Measurements from ENCODE around the gene THNSL1. TPM values are rescaled to one million over a fixed set of nuclear protein-coding genes. Genes with fewer than 3 reads are reported as not detected.

THNSL1 gene
- total and polyA plus RNA-seq, 2 of the 8 experiments (the other 6 are each of a cell fraction or from before 2014, with no cell fraction given) = 1.4 to 3.1 TPM

DNA sequence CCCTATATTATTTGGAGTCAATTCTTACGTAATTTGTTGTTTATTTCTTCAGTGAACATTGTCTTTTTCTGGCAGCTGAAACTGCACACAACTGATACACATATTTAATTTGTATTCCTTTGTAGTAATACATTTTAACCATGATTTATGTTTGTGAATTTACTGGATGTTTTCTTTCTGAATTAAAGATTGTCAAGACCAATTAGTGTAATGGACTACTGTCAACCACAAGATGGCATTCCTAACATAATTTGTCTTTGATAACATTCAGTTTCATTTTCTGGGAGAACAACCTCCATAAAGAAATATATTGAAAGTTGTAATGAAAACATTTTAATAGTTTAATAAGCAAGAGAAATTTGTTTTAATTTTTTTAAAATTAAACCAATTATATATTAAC lies 10.1 kb downstream of the THNSL1 start:
- no peak overlapping the region for H3K4me2 ChIP-seq (ENCODE audit: insufficient read depth in 1 of 2, low read depth in 2 of 2, low read length in 2 of 2)
- H3K4me1 ChIP-seq (replicated peaks in 1 of 4; ENCODE audit: control insufficient read depth in 3 of 4, insufficient read depth in 4 of 4, low read length in 3 of 4) = no peaks in the 10 kb centered on the region
- no peak overlapping the region for H2AFZ ChIP-seq (ENCODE audit: low read length)
- no peak overlapping the region for H3K4ac ChIP-seq (replicated peaks; ENCODE audit: insufficient read length, low read depth, low read length)
- H3K14ac ChIP-seq (ENCODE audit: insufficient read length) = no peak overlapping the region
- CTCF ChIA-PET (ENCODE audit: partially characterized antibody) = interaction anchor here (0.5 to 1.7 kb wide), 4 partner anchors 19 to 1471 kb away, joined by 3 to 6 read pairs (median 3); no protein-coding TSS in a partner anchor
- H3K36me3 ChIP-seq (ENCODE audit: control insufficient read depth in 2 of 4, insufficient read depth in 4 of 4, low read length in 3 of 4) = no peaks in the 10 kb centered on the region
- H2BK5ac ChIP-seq (ENCODE audit: low read depth, low read length) = no peak overlapping the region
- no peak overlapping the region for H3K4me3 ChIP-seq (ENCODE audit: extremely low read depth in 1 of 4, insufficient read depth in 2 of 4, low read depth in 3 of 4, low read length in 4 of 4)
- FAIRE-seq (no peak), DNase-seq (ENCODE audit: low read depth in 1 of 2, low spot score in 2 of 2) (no peak)
- no peak overlapping the region for H2BK120ac ChIP-seq (replicated peaks; ENCODE audit: low read depth, low read length)
- H2AK5ac ChIP-seq (ENCODE audit: low read depth, low read length) = no peak overlapping the region
- no peaks in the 10 kb centered on the region for H3K27me3 ChIP-seq (replicated peaks in 1 of 4; ENCODE audit: control insufficient read depth in 3 of 4, extremely low read depth in 1 of 4, insufficient read depth in 3 of 4, low read length in 3 of 4)
- 100% methylated on average over 1 of the region's 1 CpG; no CpG with 5 or more reads in 1 of the 2 experiments for WGBS, 2 experiments (ENCODE audit: extremely low coverage in 1 of 2, insufficient coverage in 1 of 2, insufficient read length in 1 of 2, insufficient replicate concordance in 2 of 2, low coverage in 1 of 2, low lambda C conversion rate in 2 of 2, missing lambda C conversion rate in 1 of 2)
- no peak overlapping the region for H2BK20ac ChIP-seq (ENCODE audit: low read length)
- H3K23me2 ChIP-seq (ENCODE audit: low read depth, low read length) = no peaks in the 10 kb centered on the region
- no peak overlapping the region for H4K8ac ChIP-seq (ENCODE audit: extremely low read depth, insufficient read depth, low read length)
- POLR2A ChIA-PET (ENCODE audit: partially characterized antibody) = no interaction called here
- H3K9me3 ChIP-seq (ENCODE audit: insufficient read depth in 2 of 2, low read depth in 1 of 2, low read length in 1 of 2) = no peaks in the 10 kb centered on the region
- no peak overlapping the region for H4K91ac ChIP-seq (replicated peaks; ENCODE audit: insufficient read length, low read length)
- no peak overlapping the region for H3K9ac ChIP-seq (replicated peaks in 1 of 4; ENCODE audit: extremely low read depth in 1 of 4, low read depth in 3 of 4, low read length in 3 of 4)
- H4K20me1 ChIP-seq (replicated peaks in 1 of 2; ENCODE audit: control insufficient read depth in 1 of 2, insufficient read depth in 2 of 2, low read length in 2 of 2) = no peaks in the 10 kb centered on the region
- no peak overlapping the region for H3K27ac ChIP-seq (ENCODE audit: low read depth, low read length)
- H3K56ac ChIP-seq (replicated peaks; ENCODE audit: insufficient read length, low read depth, low read length) = no peak overlapping the region
- H3K18ac ChIP-seq (ENCODE audit: extremely low read depth, low read length) = no peak overlapping the region
- no peak overlapping the region for H4K5ac ChIP-seq (ENCODE audit: insufficient read length, low read depth, low read length)
- H3K79me2 ChIP-seq (ENCODE audit: control insufficient read depth in 1 of 2, insufficient read depth in 2 of 2, low read length in 2 of 2) = no peaks in the 10 kb centered on the region
- H2BK15ac ChIP-seq (ENCODE audit: low read length) = no peak overlapping the region
- H2BK12ac ChIP-seq (ENCODE audit: low read depth, low read length) = no peak overlapping the region
- no peaks in the 10 kb centered on the region for H3K79me1 ChIP-seq (ENCODE audit: low read depth, low read length)
- no peak overlapping the region for H3K23ac ChIP-seq (ENCODE audit: insufficient read length)
- TF ChIP-seq RAD21 (IDR thresholded peaks at IDR 0.05 in 1 of 2, conservative IDR thresholded peaks at IDR 0.05 in 1 of 2; ENCODE audit: low read depth in 2 of 2, low read length in 2 of 2) = 0 out of 4 replicates have a peak, but pooled peaks of 1 of the 2 experiments have one; percentile 12
- no peak for TF ChIP-seq POLR2AphosphoS5 (IDR thresholded peaks at IDR 0.05; ENCODE audit: low read depth, low read length)
- TF ChIP-seq RNF2 (IDR thresholded peaks at IDR 0.05; ENCODE audit: borderline replicate concordance, low read depth, low read length, missing control alignments, poor library complexity, severe bottlenecking) = no peak
- TF ChIP-seq RBBP5 (IDR thresholded peaks at IDR 0.05; ENCODE audit: borderline replicate concordance, low read depth, low read length) = no peak
- TF ChIP-seq SIRT6 (IDR thresholded peaks at IDR 0.05; ENCODE audit: low read length) = no peak
